GM21381 (cell line): ENCODE measurements around the gene NKD2.
"Not testable (repeated sequence)": the region's sequence is repeated elsewhere in the genome, so short reads cannot be mapped to it uniquely, and the experiment has no call there.

Experiments
- ATAC-seq: cut with Tn5 transposase; IDR thresholded peaks from one replicate; pipeline ENCODE4 v1.9.1; 2021; ENCODE audit warnings: mild to moderate bottlenecking, moderate library complexity; ENCODE audit not compliant: unreplicated experiment

NKD2 gene

DNA sequence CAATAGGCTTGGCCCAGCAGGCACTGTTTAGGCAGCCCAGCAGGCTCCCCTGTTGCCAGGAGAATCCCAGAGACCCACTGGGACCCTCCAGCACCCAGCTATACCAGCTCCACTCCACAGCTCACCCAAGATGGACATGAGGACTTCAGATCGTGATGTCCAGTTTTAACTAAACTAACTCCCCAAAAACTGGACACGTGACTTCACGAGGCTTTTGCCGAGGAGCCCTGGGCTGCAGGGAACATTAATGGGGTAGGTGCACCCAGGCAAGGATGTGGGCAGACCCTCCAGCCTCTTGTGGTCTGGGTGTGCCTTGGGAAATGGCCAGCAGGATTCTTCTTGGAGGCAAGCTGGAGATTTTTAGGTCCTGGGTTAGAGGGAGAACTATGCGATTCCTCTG is 8.9 kb upstream of the NKD2 start:
- no peak for ATAC-seq

DNA sequence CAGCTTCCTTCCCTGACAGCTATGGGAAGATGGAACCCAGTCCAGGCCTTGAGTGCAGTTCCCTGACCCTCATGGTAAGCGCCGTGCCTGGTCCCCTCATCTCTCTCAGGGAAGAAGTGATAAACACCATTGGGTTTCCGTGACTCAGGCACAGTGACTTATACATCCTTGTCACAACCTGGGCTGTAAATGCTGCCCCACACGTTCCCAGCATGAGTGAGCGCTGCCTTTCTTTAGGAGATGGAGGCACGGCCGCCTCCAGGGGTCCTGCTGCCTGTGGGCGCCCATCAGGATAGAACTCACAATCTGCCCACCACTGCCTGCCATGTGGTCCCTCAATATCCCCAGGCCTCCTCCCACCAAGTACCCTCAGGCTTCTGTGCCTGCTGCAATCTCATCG is 8.3 kb upstream of the NKD2 start:
- ATAC-seq, result no peak

DNA sequence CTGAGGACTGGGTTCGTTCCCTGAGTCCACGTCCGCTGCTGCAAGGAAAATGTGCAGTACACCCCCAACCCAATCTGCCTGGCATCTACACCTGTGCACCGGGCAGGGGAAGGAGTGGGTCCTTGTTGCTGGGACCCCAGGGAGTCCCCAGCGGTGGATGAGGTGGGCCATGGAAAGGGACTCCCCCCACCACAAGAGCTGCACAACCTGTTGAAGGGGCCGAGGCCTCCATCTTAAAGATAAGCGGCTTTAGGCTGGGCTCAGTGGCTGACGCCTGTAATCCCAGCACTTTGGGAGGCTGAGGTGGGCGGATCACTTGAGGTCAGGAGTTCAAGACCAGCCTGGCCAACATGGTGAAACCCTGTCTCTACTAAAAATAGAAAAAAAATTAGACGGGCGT is 7.8 kb upstream of the NKD2 start:
- not testable (repeated sequence) for ATAC-seq

DNA sequence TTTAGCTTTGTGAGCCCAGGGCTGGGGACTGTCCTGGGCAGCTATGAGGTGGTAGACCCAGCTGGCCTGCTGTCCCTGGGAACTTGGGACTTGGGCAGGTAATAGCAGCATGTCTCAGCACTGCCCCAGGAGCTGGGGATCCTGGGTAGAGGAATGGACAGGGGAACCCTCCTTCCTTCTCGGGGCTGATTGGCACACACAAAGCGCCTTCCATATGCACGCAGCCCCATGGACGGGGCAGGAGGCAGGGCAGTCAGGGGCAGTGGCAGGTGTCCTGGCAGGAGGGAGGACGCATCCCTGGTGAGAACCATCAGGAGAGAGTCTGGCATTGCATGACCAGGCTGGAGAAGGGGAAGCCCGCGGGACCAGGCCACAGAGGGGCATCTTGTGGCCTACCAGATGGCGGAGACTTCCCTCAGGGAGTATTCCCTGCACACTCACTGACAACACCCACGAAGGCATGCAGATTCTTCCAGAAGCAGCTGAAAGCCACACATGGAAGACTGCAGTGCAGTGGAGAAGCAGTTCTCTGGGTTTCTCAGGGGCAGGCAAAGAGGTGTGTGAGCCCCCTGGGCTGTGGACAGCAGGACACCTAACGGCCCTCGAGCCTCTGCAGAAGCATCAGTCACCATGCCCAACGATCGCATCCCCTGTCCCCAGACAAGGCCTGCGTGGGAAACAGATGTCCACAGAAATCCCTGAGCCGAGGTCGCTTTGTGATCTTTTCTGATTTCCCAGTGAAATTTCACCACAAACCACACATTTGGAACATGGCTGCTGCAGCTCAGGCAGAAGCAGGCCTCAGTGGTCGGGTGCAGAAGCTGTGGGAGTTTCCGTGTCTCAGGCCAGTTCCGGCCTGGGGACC is 7.0 kb upstream of the NKD2 start:
- no peak for ATAC-seq

DNA sequence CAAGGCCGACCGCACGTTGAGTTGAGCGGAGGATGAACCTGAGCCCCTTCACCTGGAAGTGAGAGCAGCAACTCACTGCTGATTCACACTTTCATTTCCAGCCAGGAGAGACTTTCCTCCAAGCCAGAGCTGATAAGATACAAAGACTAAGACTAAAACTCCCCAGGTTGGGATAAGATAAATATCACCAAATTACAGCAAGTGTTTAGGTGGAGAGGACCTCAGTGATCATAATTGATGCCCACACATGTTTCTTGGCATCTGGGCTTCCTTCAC is 6.4 kb upstream of the NKD2 start:
- no peak for ATAC-seq

DNA sequence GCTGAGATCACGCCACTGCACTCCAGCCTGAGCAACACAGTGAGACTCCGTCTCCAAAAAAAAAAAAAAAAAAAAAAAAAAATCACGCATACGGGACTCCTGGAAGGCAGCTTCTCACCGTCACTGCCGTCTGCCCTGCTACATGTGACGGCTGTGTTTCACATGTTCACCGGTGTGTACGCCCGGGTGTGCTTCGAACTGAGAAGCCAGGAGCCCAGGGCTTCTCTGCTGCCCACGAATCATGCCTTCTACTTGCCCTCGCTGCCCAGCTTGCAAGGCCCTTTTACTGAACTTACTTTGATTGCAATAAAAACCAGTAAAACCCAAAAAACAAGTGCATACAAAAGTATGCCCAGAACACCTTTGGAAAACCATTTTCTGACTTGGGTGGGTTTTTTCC is 5.8 kb upstream of the NKD2 start:
- ATAC-seq, result no peak

DNA sequence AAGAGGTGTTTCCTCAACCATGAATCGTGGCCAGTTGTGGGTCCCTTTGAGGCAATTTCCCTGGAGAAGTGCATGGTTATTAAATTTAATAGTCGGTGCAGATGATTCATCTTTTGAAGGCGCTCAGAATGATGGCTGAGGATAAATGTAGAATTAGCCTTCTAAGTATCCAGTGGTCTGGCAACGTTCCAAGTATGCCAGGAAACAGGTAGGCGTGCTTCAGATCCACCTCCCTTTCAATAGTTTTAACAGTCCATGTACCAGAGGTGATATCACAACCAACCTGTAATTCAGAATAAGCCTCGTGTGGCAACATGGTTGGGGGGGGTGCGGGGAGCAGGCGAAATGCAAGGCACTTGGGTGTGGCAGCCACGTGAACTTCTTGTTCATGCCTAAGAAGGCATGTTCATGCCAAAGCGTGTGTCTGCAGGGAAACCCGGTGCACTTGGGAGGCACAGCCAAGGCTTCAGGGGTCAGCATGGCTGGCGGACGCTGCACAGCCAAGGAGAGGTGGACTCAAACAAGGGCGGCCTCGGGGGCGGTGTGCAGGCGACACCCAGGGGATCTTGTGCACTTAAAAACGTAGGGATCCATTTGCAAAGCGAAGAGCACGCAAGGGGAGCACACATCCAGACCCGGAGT is 5.2 kb upstream of the NKD2 start:
- ATAC-seq, result no peak

DNA sequence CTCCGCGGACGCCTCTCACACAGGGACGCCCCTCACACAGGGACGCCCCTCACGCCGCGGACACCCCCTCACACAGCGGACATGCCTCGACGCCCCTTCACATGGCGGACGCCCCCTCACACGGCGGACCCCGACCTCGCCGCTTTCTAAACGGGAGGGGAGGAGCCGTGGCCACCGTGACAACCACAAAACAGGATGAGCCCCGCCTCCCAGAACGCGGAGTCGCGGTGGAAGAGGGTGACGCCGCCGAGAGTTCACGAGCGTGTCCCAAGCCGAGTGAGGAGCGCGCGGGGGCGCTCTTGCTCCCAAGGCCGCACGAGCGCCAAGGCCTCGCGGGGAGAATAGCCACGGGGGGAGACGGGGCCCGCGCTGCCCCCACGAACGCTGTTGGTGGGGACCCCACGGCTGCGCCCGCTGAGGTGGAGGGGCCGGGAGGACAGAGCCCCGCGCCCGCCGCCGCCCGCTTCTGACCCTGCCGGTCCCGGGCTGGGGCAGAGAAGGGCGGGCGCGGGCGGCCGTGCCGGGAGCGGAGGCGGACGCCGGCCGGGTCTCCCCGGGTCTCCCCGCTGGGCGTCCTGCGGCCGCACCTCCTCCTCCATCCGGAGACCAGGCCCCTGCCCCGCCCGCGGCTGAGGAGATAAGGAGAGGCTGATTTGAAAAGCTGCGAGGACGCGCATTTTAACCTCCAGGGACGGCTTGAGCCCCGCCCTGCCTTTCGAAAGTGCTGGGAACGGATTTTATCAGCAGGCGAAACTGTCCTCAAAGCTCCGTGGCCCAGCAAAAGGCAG is 3.9 kb upstream of the NKD2 start:
- no peak for ATAC-seq

DNA sequence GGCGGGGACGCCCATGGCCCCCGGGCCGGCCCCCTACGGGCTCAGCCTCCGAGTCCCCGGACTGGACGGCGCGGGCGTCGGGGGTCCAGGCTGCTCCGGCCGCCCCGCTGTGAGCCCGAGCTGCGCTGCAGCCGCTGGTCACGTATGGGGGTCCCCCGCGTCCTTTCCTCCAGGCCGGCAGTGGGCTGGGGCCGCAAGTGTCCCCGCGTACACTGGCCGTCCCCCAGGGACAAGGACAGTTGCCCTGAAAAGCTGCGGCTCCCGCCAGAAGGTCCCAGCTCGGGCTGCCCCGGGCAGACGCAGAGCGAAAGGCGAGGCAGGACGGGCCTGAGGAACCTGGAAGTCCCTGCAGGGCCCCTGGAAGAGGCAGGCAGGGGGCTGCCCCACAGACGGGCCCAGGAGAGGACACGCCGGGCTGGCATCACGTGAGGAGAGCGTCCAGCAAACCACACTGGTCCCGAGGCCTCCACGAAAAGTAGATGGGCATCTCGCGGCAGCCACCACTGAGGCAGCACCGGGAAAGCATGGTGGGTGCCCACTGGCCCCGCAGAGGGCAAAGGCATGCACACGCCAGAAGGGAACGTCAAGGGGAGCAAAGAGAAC is 3.3 kb upstream of the NKD2 start:
- no peak for ATAC-seq

DNA sequence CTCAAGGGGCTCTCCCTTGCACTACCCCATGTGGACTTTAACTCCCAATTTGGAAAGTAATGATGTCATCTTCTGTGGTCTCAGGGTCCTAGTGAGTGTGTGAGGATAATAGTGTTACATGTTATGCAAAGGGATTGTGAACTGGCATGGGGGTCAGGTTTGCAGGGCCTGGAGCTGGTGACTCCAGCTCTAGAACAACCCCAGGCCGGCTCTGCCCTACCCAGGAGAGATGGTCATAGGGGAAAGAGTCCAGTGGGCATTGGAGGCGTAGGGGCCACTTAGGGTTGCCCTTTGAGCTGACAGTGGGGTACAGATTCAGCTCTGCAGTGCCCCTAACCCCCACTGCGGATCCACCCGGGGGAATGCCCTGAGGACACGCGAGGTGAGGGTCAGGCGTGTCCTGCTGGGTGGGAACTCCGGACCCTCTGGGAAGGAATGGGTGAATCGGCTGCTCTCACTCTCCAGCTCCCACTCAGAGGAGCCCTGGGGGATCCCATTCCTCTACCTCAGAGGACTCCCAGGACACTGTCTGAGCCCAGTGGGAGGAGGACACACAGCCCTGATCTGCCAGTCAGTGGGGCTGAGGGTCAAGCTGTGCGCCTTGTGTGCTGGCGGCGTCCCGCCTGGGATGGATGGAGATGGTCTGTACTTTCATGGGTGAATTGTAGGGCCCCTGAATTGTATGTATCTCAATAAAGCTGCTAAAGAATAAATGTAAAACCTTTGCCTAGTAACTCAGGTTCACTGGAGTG is 2.5 kb upstream of the NKD2 start:
- ATAC-seq, result no peak

DNA sequence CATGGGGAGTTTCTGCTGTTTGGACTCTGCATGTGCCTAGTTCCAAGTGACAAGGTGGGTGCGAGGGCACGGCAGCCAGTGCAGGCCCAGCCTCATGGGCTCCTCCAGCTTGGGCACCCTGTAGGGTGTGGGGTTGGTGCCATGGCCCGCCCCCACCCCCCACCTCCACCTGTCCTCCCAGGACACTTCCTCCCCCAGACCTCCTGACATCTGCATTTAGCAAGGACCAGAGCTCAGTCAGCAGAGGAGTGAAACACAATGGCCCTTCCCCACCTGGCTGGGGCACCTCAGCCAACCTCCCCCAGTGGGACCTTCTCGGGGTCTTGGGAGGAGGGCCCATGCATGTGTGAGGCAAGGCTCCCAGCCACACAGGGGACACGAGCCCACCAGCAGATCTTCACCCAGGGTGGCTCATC is 1.9 kb upstream of the NKD2 start:
- no peak for ATAC-seq

DNA sequence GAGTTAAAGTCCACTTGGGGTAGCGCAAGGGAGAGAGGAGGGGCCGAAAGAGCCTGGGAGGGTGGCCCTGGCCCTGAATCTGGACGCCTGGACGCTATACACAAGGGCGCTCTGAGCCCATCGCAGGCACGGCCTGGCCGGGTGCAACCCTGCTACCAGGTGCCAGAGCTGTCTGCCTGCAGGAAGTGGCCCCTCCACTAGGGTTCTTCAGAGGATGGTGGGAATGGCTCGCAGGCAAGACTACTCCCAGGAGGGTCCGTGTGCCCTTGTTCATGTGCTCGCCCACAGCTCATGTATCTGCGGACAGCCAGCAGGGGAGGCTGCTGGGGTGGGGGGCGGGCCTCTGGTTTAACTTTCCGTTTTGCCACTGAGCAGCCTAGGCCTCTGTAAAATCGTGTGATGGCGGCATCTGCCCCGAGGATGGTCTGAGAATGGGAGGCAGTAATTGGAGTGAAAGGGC is 1.4 kb upstream of the NKD2 start:
- no peak for ATAC-seq

DNA sequence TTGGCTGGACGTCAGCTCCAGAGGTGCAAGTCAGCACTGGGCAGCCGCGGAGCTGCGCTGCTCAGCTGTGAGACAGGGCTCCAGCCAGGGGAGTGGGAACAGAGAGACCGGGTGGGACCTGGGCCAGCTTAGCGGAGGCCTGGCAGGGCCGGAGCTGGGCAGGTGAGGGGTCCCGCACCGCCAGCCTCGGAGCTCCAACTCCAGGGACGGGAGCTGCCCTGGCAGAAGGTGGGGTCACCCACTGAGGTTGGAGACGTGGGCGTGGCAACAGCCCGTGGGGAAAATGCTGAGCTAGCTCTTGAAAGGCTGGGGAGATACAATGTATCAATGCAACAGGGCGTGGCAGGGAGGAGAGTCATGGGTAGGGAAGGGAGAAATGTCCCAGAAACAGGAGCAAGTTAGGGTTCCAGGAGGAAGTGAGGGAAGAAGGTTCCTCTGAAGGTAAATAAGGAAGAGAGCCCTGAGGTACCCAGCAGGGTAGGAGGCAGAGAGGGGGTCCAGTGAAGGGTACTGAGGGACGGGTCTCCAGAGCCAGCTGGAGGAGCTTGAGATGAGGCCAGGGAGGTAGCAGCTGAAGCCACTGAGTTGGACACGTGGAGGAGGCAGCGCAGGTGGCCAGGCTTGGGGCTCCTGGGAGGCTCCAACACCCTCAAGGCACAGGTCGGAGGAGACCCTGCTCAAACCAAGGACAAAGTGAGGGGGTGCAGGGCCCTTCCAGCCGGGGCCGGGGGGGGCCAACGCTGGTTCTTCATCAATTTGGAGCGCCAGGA is 736 bp upstream of the NKD2 start:
- no peak for ATAC-seq

DNA sequence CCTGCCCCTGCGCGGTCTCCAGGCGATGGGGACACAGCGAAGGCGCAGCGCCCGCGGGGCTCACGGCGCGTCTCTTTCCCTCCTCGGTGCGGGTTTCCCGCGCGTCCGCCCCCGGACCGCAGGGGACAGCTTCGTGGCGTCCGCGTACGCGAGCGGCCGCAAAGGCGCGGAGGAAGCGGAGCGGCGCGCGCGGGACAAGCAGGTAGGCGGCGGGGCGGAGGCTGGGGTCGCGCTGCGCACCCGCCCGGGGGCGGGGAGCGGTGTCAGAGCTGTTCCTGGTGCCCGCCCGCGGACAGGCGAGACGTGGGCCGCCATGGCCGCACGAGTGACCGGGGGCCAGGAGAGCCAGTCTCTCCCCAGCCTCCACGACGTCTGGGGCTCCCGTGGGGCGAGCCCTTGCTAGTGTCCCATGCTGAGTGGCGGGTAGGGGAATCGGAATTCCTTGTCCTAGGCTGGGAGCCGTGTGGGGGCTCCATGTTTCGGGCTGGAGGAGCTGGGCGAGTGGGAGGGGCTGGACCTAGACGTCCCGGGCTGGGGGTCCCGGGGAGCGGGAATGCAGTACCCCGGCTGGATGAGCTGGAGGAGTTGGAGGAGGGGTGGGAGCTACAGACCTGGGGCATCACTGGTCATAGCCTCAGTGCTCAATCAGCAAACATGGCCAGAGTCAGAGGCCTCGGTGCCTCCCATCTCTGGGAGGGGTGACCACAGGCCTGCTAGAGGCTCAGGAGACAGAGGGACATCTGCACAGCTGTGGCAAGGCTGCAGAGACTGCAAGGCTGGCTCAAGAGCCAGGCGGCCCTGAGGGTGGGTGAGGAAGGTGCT is 968 bp downstream of the NKD2 start:
- ATAC-seq, result no peak

DNA sequence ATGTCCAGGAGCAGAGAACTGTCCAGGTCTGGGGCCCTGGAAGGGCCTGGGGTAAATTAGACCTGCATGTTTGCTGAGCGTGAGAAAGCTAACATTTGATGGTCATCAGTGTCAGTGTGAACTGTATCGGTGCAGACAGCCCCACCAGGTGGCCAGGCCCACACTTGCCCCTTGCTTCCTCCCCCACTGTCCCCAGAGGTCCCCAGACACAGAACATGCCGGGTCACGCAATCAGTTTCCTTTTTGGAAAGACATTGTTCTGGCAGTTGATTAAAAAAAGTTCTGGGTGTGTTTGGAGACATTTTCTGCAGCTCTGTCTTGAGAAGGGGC is 1.5 kb downstream of the NKD2 start:
- no peak for ATAC-seq

DNA sequence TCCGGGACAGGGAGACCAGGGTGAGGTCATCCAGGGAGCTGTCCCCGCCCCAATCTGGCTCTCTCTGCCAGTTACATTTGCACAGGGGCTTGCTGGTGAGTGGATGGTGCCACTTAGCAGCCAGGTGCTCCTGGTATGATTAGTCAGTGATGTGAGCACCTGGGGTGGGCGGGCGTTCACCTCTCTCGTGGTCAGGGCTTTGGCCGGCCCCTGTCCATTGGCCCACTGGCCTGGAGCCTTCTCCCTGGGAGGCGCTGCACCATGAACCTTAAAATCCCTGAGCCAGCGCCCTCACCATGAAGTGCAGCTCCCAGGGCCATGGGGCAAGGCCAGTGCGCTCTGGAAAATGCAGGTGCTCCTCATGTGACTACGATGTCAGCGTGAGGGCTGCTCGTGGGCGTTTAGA is 2.0 kb downstream of the NKD2 start:
- ATAC-seq, result no peak

DNA sequence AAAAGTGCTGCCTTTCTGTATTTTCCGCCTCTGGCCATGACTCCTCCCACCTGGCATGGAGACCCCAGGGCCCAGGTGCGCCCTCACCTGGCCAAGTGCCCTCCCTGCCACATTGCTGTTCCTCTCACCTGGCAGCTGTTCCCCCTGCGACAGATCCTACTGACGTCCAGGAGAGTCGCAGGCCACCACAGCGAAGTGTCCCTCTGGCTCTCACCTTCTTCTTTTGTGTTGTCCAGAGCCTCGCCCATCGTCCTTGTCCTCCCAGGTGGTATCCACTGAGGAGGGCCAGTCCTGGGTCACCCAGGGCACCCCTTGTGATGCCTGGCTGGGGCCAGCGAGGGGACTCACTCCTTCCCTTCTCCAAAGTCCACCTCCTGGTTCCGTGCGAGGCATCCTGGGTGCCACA is 2.6 kb downstream of the NKD2 start:
- no peak for ATAC-seq

DNA sequence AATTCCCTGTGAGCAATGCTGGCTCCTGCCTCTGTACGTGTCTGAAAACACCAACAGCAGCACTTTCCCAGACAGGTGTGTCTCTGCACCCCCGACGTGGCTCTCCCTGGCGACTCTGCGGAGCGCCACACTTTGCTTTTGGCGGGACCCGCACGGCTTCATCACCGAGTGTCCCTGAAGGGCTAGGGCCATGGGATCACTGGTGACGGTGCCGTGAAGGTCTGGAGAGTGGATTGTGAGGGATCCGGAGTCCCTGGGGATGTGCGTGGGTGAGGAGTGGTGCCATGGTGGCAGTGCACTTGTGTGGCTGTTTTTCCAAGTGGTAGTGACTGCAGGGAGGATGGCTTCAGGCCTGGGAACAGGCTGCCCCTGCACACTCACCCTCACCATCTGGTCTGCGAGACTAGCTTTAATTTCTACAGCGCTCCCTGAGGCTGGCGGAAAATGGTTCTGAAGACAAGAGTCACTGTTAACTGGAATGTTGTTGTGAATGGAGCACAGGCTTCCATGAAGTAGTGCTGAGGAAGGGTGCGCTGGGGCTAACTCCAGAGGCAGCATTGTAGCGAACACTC is 3.2 kb downstream of the NKD2 start:
- ATAC-seq, result no peak

DNA sequence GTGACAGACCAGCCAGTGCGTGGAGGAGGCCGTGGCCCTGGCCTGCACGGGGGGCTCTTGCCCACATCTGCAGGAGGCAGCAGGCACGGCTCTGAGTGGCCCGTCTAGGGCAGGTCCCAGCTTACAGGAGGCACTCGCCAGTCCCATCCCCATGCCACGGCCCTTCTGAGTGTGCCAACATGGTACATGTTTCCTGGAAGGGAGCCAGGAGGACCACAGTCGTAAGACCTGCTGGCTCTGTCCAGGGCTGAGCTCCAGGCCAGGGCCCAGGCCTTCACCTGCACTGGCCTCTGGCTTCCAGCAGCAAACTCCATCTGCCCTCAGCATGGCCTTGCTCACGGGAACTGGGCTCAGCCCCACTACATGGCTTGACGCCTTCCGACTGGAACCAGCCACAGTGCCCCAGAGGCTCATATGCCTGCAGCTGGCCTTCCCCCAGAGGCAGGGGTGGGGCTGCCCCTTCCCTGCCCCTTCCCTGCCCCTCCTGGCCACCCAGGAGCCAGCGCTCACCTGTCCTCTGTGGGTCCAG is 3.8 kb downstream of the NKD2 start:
- no peak for ATAC-seq
